GM20000 (cell line): ENCODE results near the gene DUSP23.

ENCODE experiments used
- DNase-seq: peaks from one replicate; pipeline ENCODE4 v3.0.0; 2012; ENCODE audit warnings: low spot score
- TF ChIP-seq, protein P1 (sequence below): IDR thresholded peaks from 2 replicates; pipeline ENCODE4 v1.5.1; 2012; ENCODE audit warnings: mild to moderate bottlenecking, control low read depth; ENCODE audit errors: extremely low read depth, missing control alignments

DUSP23 gene

DNA sequence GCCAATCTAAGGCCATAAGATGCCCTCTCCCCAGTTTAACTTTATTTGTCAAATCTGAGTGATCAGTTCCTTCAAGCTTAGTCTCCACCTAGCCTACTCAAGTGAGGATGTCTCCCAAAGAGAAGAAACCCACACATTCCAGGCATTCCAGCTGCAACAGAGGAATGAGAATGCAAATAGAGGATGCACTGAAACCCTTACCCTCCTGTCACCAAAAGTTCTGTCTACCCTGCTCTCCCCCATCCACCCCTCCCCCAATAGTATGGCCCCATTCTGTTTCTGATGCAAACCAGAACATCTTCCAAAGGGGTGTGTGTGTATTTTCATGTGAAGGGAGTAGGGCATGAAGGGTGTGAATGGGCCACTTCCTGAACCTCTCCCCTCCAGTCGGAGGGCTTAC is 3.0 kb downstream of the DUSP23 start:
- DNase-seq = no peak

GRCh38 chr1:159786465-159786864 is 5.7 kb downstream of the DUSP23 start:
- TF ChIP-seq, protein P1, sequence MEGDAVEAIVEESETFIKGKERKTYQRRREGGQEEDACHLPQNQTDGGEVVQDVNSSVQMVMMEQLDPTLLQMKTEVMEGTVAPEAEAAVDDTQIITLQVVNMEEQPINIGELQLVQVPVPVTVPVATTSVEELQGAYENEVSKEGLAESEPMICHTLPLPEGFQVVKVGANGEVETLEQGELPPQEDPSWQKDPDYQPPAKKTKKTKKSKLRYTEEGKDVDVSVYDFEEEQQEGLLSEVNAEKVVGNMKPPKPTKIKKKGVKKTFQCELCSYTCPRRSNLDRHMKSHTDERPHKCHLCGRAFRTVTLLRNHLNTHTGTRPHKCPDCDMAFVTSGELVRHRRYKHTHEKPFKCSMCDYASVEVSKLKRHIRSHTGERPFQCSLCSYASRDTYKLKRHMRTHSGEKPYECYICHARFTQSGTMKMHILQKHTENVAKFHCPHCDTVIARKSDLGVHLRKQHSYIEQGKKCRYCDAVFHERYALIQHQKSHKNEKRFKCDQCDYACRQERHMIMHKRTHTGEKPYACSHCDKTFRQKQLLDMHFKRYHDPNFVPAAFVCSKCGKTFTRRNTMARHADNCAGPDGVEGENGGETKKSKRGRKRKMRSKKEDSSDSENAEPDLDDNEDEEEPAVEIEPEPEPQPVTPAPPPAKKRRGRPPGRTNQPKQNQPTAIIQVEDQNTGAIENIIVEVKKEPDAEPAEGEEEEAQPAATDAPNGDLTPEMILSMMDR = no peak
- DNase-seq = no peak

More for the DNA sequence above, 3.0 kb downstream of the DUSP23 start:
- TF ChIP-seq, protein P1 = no peak

DNA sequence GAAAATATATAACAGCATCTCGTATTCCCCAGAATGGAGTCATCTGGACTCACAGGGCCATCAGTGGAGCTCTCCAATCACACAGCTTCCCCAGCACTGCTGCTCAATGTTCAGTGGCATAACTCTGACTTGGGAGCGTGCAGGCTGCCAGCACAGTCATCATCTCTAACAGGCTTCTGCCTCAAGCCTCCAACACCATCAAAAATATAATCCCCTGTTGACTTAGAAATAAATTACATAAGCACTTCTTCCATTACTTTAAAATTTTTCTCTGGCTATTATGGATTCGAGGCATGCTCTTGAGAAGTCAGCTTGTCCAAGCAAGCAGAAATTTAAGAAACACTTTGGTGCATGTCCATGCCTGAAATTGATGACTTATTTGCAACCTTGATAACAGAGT is 6.2 kb downstream of the DUSP23 start:
- TF ChIP-seq, protein P1 = no peak
- no peak for DNase-seq

GRCh38 chr1:159790237-159790917 is 9.6 kb downstream of the DUSP23 start:
- peak; percentile 43 for DNase-seq

GRCh38 chr1:159791031-159791430 is 10.3 kb downstream of the DUSP23 start:
- TF ChIP-seq, protein P1 = no peak
- DNase-seq = no peak

More at GRCh38 chr1:159790237-159790917, 9.6 kb downstream of the DUSP23 start:
- TF ChIP-seq, protein P1 = no peak

DNA sequence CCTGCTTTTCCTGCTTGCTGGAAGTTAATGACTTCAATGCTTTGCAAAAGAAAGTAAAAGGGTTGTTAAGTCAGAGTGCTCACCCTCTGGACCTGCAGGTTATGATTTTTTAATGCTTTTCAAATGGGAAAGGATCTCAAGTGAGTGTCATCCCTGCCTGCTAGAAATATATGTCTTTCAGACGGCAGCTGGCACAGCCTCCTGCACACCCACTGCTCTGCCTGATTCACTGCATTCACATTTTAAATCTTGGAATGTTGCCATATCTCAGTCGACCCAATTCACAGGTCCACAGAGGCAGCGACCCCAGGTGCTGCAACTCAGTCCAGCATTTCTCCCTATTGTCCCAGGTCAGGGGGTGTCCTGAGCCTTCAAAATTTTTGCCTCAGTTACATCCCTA is 10.7 kb downstream of the DUSP23 start:
- no peak for DNase-seq
- TF ChIP-seq, protein P1 = no peak

DNA sequence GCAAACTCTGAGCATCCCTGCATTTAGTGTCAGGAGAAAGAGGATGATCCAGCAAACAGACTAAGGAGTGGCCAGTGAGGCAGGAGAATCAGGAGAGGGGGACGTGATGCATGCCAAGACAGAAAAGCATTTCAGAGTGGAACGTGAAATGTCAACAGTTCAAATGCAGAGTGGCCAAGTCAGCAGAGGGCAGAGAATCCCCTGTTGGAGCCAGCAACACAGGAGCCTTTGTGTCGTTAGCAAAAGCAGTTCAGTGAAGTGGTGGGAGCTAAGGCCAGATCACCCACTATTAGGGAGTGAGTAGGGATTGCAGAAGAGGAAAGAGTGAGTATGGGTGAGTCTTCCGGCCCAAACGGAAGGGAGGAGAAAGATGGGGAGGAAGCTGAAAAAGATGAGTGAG is 14.8 kb downstream of the DUSP23 start:
- TF ChIP-seq, protein P1 = no peak

More for the DNA sequence above, 14.8 kb downstream of the DUSP23 start:
- DNase-seq = no peak
